CD4-positive, alpha-beta T cell treated with Interleukin-12 subunit alpha and Interleukin-12 subunit beta, for 1 hour (primary cell): ENCODE measurements around the gene RUBCN.
"Not testable (repeated sequence)": the region's sequence is repeated elsewhere in the genome, so short reads cannot be mapped to it uniquely, and the experiment has no call there.

Experiments
- DNase-seq: peaks from one replicate; pipeline ENCODE4 v3.0.0-alpha.2; 2020

Gene RUBCN

DNA sequence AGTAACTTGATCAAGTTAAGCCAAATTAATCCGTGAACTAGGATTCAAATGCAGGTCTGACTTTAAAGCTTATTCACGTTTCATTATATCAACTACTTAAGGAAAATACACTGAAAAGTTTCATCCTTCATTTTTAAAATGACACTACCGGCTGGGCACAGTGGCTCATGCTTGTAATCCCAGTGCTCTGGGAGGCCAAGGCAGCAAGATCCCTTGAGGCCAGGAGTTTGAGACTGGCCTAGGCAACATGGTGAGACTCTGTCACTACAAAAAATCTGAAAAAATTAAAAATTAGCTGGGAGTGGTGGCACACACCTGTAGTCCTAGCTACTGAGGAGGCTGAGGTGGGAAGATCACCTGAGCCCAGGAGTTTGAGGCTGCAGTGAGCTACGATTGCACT, 3.7 kb downstream of the RUBCN start:
- DNase-seq: no peak

GRCh38 chr3:197731483-197731882, 5.2 kb downstream of the RUBCN start:
- not testable (repeated sequence) for DNase-seq

DNA sequence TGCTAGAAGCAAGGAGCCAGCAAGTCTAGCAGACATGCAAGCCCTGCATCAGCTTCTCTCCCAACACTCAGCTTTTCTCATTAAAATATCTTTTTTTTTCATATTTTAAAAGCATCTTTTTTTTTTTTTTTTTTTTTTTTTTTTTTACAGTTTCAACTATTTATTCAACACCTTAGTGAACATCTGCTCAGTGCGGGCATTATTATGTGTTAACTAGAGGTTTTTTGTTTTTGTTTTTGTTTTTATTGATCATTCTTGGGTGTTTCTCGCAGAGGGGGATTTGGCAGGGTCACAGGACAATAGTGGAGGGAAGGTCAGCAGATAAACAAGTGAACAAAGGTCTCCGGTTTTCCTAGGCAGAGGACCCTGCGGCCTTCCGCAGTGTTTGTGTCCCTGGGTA, 5.9 kb downstream of the RUBCN start:
- DNase-seq: not testable (repeated sequence)

DNA sequence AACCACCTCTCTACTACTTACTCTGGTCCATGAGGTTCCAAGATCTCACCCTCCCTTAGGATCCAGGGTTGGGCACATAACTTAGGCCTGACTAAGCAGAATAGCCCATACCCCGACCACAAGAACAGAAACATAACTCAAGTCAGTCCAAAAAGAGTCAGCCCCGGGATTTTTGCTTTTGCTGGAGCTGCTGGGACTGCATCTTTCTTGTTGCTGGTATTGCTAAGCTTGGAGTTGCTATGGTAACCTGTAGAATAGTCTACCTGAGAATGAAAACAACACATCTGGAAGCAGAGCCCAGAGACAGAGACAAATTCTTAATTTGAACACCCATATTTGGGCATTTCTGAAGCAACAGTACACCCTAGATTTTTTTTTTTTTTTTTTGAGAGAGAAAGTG, 6.5 kb downstream of the RUBCN start:
- no peak for DNase-seq

DNA sequence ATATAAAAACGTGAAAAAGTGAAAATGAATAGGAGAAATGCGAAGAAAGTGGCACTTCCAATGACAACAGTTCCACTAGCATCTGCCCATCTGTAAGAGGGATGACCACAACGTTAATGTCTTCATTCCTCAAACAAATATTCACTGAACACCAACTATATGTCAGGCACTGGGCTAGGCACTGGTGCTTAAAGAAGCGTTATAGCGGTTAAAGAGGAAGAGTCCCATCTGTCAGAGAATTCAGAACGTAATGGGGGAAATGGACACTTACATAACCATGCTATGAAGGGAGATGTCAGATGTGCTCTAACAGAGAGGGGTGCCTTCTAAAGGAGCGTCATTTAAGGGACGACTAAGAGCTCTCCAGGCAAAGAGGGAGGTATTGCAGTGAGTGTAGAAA, 8.2 kb downstream of the RUBCN start:
- DNase-seq: no peak

DNA sequence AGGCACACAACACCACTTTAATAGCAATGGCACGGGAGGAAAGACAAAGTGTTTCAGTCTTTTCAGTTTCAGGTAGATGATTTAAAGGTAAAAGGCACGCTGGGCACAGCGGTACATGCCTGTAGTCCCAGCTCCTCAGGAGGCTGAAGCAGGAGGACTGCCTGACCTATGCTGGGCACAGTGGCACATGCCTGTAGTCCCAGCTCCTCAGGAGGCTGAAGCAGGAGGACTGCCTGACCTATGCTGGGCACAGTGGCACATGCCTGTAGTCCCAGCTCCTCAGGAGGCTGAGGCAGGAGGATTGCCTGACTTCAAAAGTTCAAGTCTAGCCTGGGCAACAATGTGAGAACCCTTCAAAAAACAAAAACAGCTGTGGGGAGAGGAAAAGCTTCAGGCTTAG, 8.8 kb downstream of the RUBCN start:
- not testable (repeated sequence) for DNase-seq

DNA sequence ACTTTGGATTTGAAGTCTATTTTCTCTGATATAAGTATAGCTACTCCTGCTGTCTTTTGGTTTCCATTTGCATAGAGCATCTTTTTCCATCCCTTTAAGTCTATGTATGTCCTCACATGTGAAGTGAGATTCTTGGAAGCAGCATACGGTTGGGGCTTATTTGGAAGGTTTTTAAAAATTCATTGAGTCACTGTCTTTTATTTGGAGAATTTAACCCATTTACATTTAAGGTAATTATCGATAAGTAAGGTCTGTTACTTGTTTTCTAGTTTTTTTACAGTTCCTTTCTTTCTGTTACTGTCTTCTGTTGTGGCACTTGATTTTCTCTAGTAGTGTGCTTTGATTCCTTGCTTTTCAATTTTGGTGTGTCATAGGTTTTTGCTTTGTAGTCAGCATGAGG, 14.0 kb downstream of the RUBCN start:
- DNase-seq: no peak

DNA sequence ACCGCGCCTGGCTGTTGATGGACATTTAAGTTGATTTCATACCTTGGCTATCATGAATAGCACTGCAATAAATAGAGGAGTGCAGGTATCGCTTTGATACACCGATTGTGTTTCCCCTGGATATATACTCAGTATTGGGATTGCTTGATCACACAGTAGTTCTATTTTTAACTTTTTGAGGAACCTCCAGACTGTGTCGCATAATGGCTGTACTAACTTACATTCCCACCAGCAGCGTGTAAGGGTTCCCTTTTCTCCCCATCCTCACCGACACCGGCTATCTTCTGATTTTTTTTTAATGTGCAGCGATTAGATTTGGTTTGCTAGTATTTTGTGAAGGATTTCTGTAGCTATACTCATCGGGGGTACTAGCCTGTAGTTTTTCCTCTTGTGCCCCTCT, 16.0 kb downstream of the RUBCN start:
- DNase-seq: no peak

DNA sequence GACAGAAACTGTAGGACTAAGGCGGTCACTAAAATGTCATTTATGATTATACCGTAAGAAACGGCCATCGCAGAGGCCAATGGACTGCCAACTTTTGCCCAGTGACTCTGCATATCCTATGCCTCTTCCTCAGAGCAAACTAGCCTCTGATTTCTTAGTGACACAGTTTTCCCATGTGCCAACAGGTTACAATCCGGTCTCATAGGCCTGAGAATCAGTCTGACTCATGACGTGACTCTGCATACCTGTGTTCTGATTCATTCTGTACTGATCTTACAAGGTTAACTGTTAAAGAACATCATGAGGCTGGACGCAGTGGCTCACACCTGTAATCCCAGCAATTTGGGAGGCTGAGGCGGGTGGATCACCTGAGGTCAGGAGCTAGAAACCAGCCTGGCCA, 17.8 kb downstream of the RUBCN start:
- DNase-seq: no peak

DNA sequence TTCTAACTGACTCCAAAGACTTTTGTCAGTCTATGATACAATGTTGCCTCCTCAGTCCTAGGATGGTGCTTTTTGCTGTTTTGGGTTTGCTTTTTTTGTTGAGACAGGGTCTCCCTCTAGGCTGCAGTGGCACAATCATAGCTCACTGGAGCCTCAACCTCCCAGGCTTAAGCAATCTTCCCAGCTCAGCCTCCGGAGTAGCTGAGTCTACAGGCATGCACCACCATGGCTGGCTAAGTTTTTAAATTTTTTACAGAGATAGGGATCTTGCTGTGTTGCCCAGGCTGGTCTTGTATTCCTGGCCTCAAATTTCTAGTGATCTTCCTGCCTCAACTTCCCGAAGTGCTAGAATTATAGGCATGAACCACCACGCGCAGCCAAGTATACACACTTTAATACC, 22.5 kb downstream of the RUBCN start:
- no peak for DNase-seq

- no peak for DNase-seq
Observed at GRCh38 chr3:197713477-197713822, 23.3 kb downstream of the RUBCN start.

GRCh38 chr3:197711973-197712707, 24.6 kb downstream of the RUBCN start:
- peak; percentile 90 for DNase-seq

- DNase-seq: not testable (repeated sequence)
Observed at GRCh38 chr3:197710965-197711364, 25.7 kb downstream of the RUBCN start.

- no peak for DNase-seq
Observed at GRCh38 chr3:197709135-197709534, 27.6 kb downstream of the RUBCN start.

- peak; percentile 19 for DNase-seq
Observed at GRCh38 chr3:197706658-197707057, 30.0 kb downstream of the RUBCN start.

DNA sequence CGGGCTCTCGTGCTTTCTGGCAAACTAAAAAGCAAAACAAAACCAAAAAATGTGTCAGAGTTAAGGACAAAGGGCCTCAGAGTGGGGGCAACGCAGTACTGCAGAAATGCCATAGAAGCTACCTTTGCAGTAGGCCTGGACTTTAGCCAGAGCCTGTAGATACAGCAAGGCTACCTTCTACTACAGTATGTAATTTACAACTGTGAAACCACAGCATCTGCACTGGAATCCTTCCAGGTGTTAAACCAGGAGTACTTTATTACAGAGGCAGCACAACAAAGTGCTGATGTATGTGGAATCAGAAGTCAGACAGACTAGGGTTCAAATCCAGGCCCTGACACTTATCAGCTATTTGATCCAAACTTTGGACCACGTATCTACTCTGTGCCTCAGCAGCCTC, 34.9 kb downstream of the RUBCN start:
- no peak for DNase-seq

DNA sequence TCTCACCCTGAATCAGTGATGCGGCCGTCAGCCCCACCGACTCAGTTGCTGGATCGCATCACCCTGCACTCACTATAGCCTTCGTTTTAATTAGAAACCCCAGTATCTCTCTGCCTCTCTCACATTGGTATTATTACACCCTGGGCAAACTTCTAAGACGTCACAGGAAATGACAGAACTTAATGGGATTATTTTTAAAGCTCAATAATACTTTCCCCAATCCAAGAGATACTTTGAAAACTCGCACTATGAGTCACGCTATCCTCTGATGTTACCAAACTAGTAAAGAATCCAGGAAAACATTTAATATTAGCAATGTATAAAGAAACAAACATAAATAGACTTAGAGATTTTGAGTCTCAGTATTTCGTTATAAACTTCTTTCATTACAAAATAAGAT, 36.6 kb downstream of the RUBCN start:
- DNase-seq: no peak

DNA sequence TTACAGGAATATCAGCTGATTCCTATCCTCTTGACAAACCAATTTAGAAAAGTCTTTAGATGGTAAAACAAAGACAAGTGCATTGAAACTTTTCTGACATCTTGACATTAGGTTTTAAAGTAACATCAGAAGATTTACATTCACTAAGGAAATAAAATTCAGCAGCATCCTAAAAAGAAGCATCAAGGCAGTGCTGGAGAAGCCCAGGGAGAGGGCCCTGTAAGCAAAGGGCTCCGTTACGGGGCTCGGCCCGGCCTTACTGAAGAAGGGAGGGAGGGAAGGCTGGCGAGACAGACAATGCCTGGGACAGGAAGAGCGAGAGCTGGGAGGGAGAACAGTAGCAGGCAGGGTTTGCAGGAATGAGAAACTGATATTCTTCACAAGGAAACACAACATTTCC, 39.3 kb downstream of the RUBCN start:
- no peak for DNase-seq

- DNase-seq: no peak
Observed at GRCh38 chr3:197694251-197694650, 42.5 kb downstream of the RUBCN start.

DNA sequence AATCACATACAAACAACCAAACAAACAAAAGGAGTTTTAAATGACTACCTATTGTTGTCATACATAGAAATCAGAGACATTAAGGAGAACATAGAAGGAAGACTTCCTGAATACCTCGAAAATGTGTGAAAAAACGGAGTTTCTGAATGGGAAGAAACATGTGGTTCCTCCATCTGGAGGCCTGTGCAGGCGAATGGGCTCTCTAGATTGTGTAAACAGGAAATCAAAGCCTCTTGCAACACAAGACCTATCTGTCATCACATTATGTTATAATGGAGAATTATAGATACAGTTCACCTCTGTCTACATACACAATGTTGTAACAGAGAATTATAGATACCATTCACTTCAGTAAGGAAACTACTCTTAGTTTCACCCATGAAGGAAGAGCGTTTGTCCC, 44.1 kb downstream of the RUBCN start:
- no peak for DNase-seq

DNA sequence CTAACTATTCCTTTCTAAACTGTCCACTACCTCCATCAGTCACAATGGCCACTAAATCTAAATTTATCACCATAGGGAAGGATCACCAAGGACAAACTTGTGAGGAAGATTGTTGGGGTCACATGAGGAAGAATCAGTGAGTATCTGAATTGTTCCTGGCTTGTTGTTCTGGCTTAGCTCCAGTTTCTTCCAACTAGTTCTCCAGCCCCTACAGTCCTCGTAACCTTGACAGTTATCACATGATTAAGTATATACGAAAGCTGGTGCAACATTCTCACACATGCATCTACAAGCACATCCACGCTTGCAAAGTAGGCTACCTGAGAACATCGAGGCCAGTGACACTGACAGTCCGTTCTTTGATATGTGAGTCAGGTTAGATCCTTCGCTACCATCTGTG, 46.0 kb downstream of the RUBCN start:
- DNase-seq: no peak

DNA sequence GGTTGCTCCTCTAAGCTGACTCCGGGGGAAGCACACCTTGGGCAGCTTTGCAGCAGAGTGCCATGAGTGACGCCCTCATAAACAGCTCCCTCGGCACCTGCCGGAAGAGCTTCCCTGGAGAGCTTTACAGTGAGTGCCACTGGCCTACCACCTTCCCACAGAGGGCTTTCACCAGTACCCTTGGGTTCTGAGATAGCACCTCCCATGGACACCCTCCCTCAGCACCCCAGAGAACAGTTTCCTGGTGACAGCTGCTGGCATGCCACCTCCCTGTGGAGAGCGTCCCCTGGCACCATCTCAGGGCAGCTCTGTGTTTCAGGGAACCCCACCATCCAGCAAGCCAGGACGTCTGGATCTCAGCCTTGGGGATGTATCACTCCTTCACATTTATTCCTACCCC, 49.1 kb downstream of the RUBCN start:
- DNase-seq: no peak

GRCh38 chr3:197686899-197687298, 49.8 kb downstream of the RUBCN start:
- no peak for DNase-seq

DNA sequence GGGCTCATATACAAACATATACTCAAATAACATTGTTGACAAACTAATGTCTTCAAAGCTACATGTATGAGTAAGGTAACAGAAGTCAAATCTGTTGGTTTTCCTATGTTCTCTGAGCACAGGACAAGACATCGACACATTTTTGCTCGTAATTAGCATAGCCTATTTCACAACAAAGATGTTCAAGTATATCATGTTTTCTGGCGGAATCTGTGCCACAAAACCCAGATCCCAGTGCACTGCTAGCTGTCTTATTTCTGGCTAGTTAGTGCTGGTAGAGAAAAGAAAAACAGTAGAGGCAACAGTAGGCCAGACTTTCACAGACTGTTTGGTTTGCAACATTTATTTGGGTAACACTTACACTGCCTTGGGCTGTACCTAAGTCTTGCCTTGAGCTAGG, 51.2 kb downstream of the RUBCN start:
- DNase-seq: no peak

DNA sequence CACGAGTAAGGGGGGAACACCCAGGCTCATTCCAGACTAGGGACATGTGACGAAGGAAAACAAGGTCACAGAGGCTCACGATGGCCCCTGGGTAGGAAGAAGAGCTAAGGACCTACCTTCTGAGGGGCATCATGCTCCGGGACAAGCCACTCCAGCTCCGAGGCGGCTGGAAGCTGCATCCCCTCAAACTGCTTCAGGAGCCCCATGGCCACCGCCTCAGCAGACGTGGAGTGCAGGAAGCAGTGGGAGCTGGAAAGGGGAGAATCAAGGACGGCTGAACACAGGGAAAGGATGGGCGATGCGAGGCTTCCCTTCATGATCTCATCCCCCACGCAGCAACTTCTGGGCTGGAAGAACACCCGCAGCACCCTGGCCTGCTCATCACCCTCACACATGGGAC, 53.5 kb downstream of the RUBCN start:
- DNase-seq: no peak

- no peak for DNase-seq
Observed at GRCh38 chr3:197682713-197683112, 54.0 kb downstream of the RUBCN start.
